Measurements from ENCODE around the gene GTF3C4. TPM values are rescaled to one million over a fixed set of nuclear protein-coding genes. Genes with fewer than 3 reads are reported as not detected.
A peak's percentile ranks its signal among the peaks of the same experiment; 100 is the strongest.

GTF3C4 gene
- total RNA-seq, 1 experiment from 2014 or later, result 42.5 TPM

DNA sequence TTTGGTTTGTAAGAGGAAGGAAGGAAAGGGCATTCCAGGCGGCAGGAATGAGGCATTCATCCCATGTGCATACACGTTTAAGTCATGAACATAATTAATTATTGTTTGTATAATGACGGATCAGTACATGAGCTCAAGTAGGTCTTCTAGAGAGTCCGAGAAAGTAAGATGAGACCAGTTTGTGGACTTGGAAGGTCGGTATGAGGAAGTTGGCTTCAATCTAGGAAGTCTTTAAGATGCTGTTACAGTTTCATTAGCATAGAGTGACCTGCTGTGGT lies 2.1 kb downstream of the GTF3C4 start:
- no peak overlapping the region for H3K18ac ChIP-seq (ENCODE audit: insufficient read length, low read depth, low read length)
- H4K8ac ChIP-seq (replicated peaks; ENCODE audit: insufficient read length, low read depth, low read length), result no peak overlapping the region
- no peak overlapping the region for H3K23ac ChIP-seq (ENCODE audit: insufficient read length, low read depth, low read length)
- peak overlapping the region; percentile 46 for H3K4me2 ChIP-seq (ENCODE audit: insufficient read depth, insufficient read length, low read length)
- H3K23me2 ChIP-seq (ENCODE audit: insufficient read length, low read depth, low read length, poor library complexity, severe bottlenecking), result peaks cover 5% of the 10 kb centered on the region
- no peak overlapping the region for H2AFZ ChIP-seq (ENCODE audit: low read length)
- Mint-ChIP-seq H3K9me3 (no peaks in the 10 kb centered on the region), H3K4me1 (peaks cover 34 to 36% of the 10 kb centered on the region in 2 experiments), H3K4me3 (peak overlapping the region; percentile 92 to 94), H3K36me3 (ENCODE audit: insufficient read depth in 1 of 3, low read depth in 3 of 3) (peaks cover 14 to 22% (median 19%) of the 10 kb centered on the region in 3 experiments), H3K27me3 (ENCODE audit: low read depth) (no peaks in the 10 kb centered on the region), H3K27ac (no peak overlapping the region)
- no peak for DNase-seq
- H3K79me1 ChIP-seq (ENCODE audit: insufficient read depth, low read depth, low read length, poor library complexity, severe bottlenecking), result no peaks in the 10 kb centered on the region
- H3K27me3 ChIP-seq (ENCODE audit: insufficient read depth, low read length), result no peaks in the 10 kb centered on the region
- H4K91ac ChIP-seq (ENCODE audit: insufficient read length, low read depth, low read length), result no peak overlapping the region
- no peak overlapping the region for H2BK15ac ChIP-seq (ENCODE audit: low read depth, low read length)
- no peak overlapping the region for H2BK120ac ChIP-seq (ENCODE audit: low read depth, low read length, poor library complexity, severe bottlenecking)
- H3K4me1 ChIP-seq (ENCODE audit: insufficient read depth, low read length), result no peaks in the 10 kb centered on the region; the same call in 1 of the 2 replicates
- no peak overlapping the region for H3K14ac ChIP-seq (ENCODE audit: insufficient read depth, low read length)
- TF ChIP-seq, protein P1, sequence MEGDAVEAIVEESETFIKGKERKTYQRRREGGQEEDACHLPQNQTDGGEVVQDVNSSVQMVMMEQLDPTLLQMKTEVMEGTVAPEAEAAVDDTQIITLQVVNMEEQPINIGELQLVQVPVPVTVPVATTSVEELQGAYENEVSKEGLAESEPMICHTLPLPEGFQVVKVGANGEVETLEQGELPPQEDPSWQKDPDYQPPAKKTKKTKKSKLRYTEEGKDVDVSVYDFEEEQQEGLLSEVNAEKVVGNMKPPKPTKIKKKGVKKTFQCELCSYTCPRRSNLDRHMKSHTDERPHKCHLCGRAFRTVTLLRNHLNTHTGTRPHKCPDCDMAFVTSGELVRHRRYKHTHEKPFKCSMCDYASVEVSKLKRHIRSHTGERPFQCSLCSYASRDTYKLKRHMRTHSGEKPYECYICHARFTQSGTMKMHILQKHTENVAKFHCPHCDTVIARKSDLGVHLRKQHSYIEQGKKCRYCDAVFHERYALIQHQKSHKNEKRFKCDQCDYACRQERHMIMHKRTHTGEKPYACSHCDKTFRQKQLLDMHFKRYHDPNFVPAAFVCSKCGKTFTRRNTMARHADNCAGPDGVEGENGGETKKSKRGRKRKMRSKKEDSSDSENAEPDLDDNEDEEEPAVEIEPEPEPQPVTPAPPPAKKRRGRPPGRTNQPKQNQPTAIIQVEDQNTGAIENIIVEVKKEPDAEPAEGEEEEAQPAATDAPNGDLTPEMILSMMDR (conservative IDR thresholded peaks at IDR 0.05), result no peak; the same call in 2 of the 3 replicates
- H3K27ac ChIP-seq (ENCODE audit: insufficient read length, low read depth, low read length), result no peak overlapping the region
- no peak overlapping the region for H2BK5ac ChIP-seq (ENCODE audit: insufficient read length, low read length)
- no peak overlapping the region for H3K9ac ChIP-seq (ENCODE audit: extremely low read depth, insufficient read length, low read length)
- H4K5ac ChIP-seq (ENCODE audit: insufficient read length, low read depth, low read length), result no peak overlapping the region
- no peak overlapping the region for H3T11ph ChIP-seq (ENCODE audit: low read length)
- H3K9me3 ChIP-seq (ENCODE audit: control insufficient read depth, low read depth, low read length), result no peaks in the 10 kb centered on the region
- H2AK5ac ChIP-seq (ENCODE audit: insufficient read length, low read length), result no peak overlapping the region
- no peak overlapping the region for H2BK12ac ChIP-seq (ENCODE audit: insufficient read length, low read depth, low read length)
- no peaks in the 10 kb centered on the region for H4K20me1 ChIP-seq (ENCODE audit: control insufficient read depth, insufficient read depth, insufficient read length)
- H3K79me2 ChIP-seq (ENCODE audit: insufficient read depth, low read length), result peaks cover 51% of the 10 kb centered on the region
- no peak overlapping the region for H3K56ac ChIP-seq (ENCODE audit: insufficient read length, low read depth, low read length)
- no peak overlapping the region for H3K4ac ChIP-seq (ENCODE audit: low read depth, low read length)
- no CpG with 5 or more reads among the region's 5 CpGs for WGBS (ENCODE audit: extremely low coverage, insufficient read length, low lambda C conversion rate)
- no peak overlapping the region for H2BK20ac ChIP-seq (ENCODE audit: low read depth, low read length, poor library complexity, severe bottlenecking)

Data from H9 (cell line).